Uterine smooth muscle cell (primary cell): ENCODE measurements around the gene C20orf96. TPM values are rescaled to one million over a fixed set of nuclear protein-coding genes. Genes with fewer than 3 reads are reported as not detected.

ENCODE experiments used
- total RNA-seq: library from RNA; depleted of rRNA; stranded (reverse); fragments of >200 nt; gene quantifications from 2 replicates; pipeline ENCODE4 v1.2.3, GENCODE V29; 2014

Gene C20orf96, protein sequence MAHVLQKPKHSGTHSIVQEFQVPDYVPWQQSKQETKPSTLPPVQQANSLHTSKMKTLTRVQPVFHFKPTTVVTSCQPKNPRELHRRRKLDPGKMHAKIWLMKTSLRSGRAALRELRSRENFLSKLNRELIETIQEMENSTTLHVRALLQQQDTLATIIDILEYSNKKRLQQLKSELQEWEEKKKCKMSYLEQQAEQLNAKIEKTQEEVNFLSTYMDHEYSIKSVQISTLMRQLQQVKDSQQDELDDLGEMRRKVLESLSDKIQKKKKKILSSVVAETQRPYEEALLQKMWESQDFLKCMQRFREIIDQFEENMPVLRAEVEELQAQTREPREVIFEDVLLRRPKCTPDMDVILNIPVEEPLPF
- total RNA-seq, result 3.1 and 4.4 TPM in 2 replicates

DNA sequence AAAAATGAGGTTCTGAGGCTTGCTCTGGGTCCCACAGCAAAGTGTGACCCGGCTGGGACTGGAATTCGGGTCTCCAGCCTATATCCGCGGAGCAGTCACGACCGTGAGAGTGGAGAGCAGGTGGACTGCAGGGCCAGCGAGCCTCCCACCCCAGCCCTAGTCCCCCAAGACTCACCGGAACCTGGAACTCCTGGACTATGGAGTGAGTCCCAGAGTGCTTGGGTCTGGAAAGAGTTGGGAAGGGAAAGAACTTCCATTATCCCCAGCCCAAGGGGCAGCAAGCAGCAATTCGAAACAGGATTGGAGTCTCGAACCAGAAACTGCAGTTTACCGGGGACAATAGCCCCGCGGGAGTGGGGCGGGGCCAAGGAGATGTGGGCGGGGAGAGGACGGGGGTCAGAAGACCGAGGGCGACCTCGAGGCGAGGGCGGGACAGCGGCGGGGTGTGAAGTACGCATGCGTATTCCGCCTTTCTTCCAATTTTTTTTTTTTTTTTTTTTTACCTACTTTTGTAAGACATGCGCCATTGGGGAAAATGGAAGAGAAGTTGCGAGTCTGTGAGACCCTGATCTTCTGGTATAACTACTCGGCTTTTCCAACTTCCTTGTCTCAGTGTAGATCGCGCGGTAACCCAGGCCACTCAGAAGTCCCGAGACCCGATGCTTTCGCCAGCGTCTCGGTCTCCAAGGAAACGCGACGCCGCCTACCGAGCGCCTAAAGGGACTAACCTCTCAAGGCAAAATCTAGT lies at the start of gene C20orf96:
C20orf96 (minus strand) TSS at position 667 of the 748 bp plus-strand sequence; CDS start at position 527, 140 bp downstream.

GRCh38 chr20:325045-325888 lies 34.7 kb upstream of the C20orf96 start, which contains the start of gene SOX12:
Gene SOX12 (plus strand): TSS chr20:325552. CDS start chr20:325925, 373 bp downstream.

DNA sequence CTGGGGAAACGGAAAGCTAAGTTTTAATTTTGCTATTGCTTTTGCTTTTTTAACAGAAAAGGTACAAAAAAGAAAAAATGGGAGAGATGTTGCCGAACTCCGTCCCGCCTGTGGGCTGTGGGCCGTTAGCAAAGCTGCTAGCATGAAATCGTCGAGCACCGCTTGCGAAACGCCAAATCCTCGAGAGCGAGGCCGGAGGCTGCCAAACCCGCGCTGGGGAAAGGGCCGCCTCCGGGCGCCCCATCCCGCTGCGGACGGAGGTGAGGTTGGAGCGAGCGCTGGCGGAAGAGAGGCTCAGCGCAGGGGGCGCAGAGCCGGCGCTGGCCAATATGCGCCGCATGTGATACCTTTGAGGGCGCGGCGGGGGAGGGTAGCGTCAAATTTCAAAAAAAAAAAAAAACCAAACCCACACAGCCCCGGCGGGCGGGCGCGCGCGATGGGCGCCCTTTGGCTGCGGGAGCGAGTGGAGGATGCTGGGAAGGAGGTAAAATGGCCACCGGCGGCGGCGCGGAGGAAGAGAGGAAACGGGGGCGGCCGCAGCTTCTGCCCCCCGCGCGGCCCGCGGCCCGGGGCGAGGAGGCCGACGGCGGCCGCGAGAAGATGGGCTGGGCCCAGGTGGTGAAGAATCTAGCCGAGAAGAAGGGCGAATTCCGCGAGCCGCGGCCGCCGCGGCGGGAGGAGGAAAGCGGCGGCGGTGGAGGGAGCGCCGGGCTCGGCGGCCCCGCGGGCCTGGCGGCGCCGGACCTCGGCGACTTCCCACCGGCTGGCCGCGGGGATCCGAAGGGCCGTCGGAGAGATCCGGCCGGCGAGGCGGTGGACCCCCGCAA lies 6.8 kb upstream of the C20orf96 start, which contains the start of gene ZCCHC3:
ZCCHC3 (plus strand) TSS at position 473 of the 827 bp plus-strand sequence; CDS start at position 490, 17 bp downstream.

GRCh38 chr20:257419-257818 lies 33.1 kb downstream of the C20orf96 start, which contains the start of gene DEFB132:
Gene DEFB132 (plus strand): TSS chr20:257724. CDS start chr20:257779, 55 bp downstream.

DNA sequence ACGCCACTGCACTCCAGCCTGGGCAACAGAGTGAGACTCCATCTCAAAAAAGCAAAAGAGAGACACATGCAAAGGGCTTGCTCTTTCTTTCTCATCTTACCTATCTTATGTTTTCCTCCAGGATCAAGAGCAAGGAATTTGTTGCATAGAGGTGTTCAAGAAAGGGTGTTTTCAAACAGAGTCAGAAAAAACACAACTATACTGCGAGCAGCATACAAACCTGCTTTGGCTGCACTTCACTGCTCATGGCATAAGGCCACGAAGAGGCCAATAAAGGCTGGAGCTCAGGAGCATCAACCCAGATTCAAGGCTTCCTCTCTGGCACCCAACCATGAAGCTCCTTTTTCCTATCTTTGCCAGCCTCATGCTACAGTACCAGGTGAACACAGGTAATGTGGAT lies 63.6 kb downstream of the C20orf96 start, which contains the start of gene DEFB129:
DEFB129 (plus strand) TSS at position 301 of the 400 bp plus-strand sequence; CDS start at position 332, 31 bp downstream.

Other genes starting within 250 kb of the C20orf96 start
- not detected in 2 replicates for gene DEFB125, start 203.1 kb downstream of the C20orf96 start, total RNA-seq
- gene DEFB126, start 148.2 kb downstream of the C20orf96 start, total RNA-seq, result not detected in 2 replicates
- not detected in 2 replicates for gene DEFB127, start 133.3 kb downstream of the C20orf96 start, total RNA-seq
- gene DEFB128, start 101.0 kb downstream of the C20orf96 start, total RNA-seq, result not detected in 2 replicates
- gene DEFB129, start 63.5 kb downstream of the C20orf96 start, total RNA-seq, result not detected in 2 replicates
- gene DEFB132, start 33.0 kb downstream of the C20orf96 start, total RNA-seq, result not detected in 2 replicates
- gene ZCCHC3, start 6.8 kb upstream of the C20orf96 start, total RNA-seq, result 13.9 and 14.1 TPM in 2 replicates
- 5.8 and 9.9 TPM in 2 replicates for gene SOX12, start 34.8 kb upstream of the C20orf96 start, total RNA-seq
- 35.2 and 44.0 TPM in 2 replicates for gene NRSN2, start 56.4 kb upstream of the C20orf96 start, total RNA-seq
- gene TRIB3, start 90.0 kb upstream of the C20orf96 start, total RNA-seq, result 152 and 266 TPM in 2 replicates
- gene RBCK1, start 117.5 kb upstream of the C20orf96 start, total RNA-seq, result 75.1 and 114 TPM in 2 replicates
- gene TBC1D20, start 171.8 kb upstream of the C20orf96 start, total RNA-seq, result 36.1 and 51.9 TPM in 2 replicates